Spleen (tissue), 11 donors: ENCODE results near the gene KRTAP10-2. TPM values are rescaled to one million over a fixed set of nuclear protein-coding genes. Genes with fewer than 3 reads are reported as not detected.

Experiments used
- DNase-seq: peaks from one replicate; pipeline ENCODE4 v3.0.0-alpha.2; 2020
- H3K27ac ChIP-seq, 8 donors: fragments of 200-600 bp; sonication (generic) in 7 of 8; 1 replicate in 4 of 8; 2 replicates in 4 of 8; pipeline versions ENCODE4 v1.5.0 to v1.8.0; 2016 to 2021; ENCODE audit warnings: inconsistent platforms in 4 of 8, mild to moderate bottlenecking in 4 of 8, moderate library complexity in 1 of 8
- H3K27me3 ChIP-seq, 7 donors: fragments of 200-600 bp; sonication (generic) in 6 of 7; replicated peaks in 1 of 7; 1 replicate in 4 of 7; 2 replicates in 3 of 7; pipeline versions ENCODE4 v1.5.0 to v1.8.0; 2016 to 2021; ENCODE audit warnings: inconsistent platforms in 3 of 7, mild to moderate bottlenecking in 1 of 7
- H3K36me3 ChIP-seq, 6 donors: fragments of 200-600 bp; sonication (generic) in 5 of 6; 1 replicate in 4 of 6; 2 replicates in 2 of 6; pipeline versions ENCODE4 v1.5.0 to v1.8.0; 2016 to 2021; ENCODE audit warnings: inconsistent platforms in 2 of 6
- H3K4me1 ChIP-seq, 6 donors: fragments of 200-600 bp; sonication (generic) in 5 of 6; 1 replicate in 3 of 6; 2 replicates in 3 of 6; pipeline versions ENCODE4 v1.5.0 to v1.8.0; 2016 to 2021; ENCODE audit warnings: inconsistent platforms in 3 of 6
- H3K4me3 ChIP-seq, 8 donors: fragments of 200-600 bp; sonication (generic) in 7 of 8; 1 replicate in 4 of 8; 2 replicates in 4 of 8; pipeline versions ENCODE4 v1.5.0 to v1.8.0; 2016 to 2021; ENCODE audit warnings: inconsistent platforms in 4 of 8, mild to moderate bottlenecking in 4 of 8, moderate library complexity in 2 of 8
- H3K9me3 ChIP-seq, 8 donors: fragments of 200-600 bp; sonication (generic) in 7 of 8; 1 replicate in 4 of 8; 2 replicates in 4 of 8; pipeline versions ENCODE4 v1.5.0 to v1.8.0; 2016 to 2021; ENCODE audit warnings: inconsistent platforms in 4 of 8
- POLR2A ChIP-seq, 3 donors: fragments of 450-650 bp; IDR thresholded peaks; one replicate each; pipeline ENCODE4 v1.5.1; 2017; ENCODE audit warnings: antibody characterized with exemption in 3 of 3, mild to moderate bottlenecking in 1 of 3
- POLR2AphosphoS5 ChIP-seq, 3 donors: sonication (generic); formaldehyde crosslinking; IDR thresholded peaks; one replicate each; pipeline ENCODE4 v1.5.1; 2017; ENCODE audit warnings: antibody characterized with exemption in 3 of 3
- WGBS, 5 donors: extraction: QIAGEN DNeasy Blood & Tissue Kit in 3 of 5; methylation state at CpG; one replicate each; pipeline versions ENCODE4 v1.1.5 to v1.1.7; 2013 to 2018; 5-methylcytosine and 5-hydroxymethylcytosine counted together
- intact Hi-C: fragments of 100-400 bp; cut with DNase I; formaldehyde crosslinking; loops from one replicate; pipeline ENCODE4 v1.15.0; 2023; ENCODE audit warnings: low total_unique reads
- polyA plus RNA-seq, 3 donors: library from polyadenylated mRNA; stranded (reverse); fragments of 200-250 nt; gene quantifications; one replicate each; pipeline ENCODE4 v1.2.1, GENCODE V29; 2013
- total RNA-seq, 7 donors: library from RNA; depleted of rRNA in 3 of 7; stranded (reverse); fragments of >200 nt in 3 of 7; fragmentation: NEBNext Ultra II Directional in 4 of 7; extraction: Animal tissue kit (Norgen Biotek cat#: 25700) in 4 of 7; gene quantifications; one replicate each; pipeline versions ENCODE4 v1.1.0 to v1.2.1, GENCODE V29; 2016 to 2021
- TF ChIP-seq, protein P1 (sequence below), 11 experiments: fragments of 200-600 bp in 7 of 11; fragments of 450-650 bp in 4 of 11; sonication (generic) in 4 of 11; IDR thresholded peaks in 8 of 11; conservative IDR thresholded peaks in 3 of 11; 1 replicate in 7 of 11; 2 replicates in 4 of 11; pipeline versions ENCODE4 v1.4.0 to v1.8.0; 2016 to 2021; ENCODE audit warnings: antibody characterized with exemption in 11 of 11, inconsistent platforms in 4 of 11, mild to moderate bottlenecking in 1 of 11
- donor health status: healthy with polysubstance abuse.
- donor health status: DM: no; HTN: no; CAD: no; lungs with moderate emphysema.
- donor health status: DM: no; HTN: no; CAD: no.
- donor health status: Bipolar disorder and iron deficiency.
- donor health status: healthy.
- donor health status: DM: no; HTN: no; CAD: no.
- donor health status: DM: yes; HTN: yes; CAD: no.

The KRTAP10-2 gene
- total and polyA plus RNA-seq, 10 donors = not detected

DNA sequence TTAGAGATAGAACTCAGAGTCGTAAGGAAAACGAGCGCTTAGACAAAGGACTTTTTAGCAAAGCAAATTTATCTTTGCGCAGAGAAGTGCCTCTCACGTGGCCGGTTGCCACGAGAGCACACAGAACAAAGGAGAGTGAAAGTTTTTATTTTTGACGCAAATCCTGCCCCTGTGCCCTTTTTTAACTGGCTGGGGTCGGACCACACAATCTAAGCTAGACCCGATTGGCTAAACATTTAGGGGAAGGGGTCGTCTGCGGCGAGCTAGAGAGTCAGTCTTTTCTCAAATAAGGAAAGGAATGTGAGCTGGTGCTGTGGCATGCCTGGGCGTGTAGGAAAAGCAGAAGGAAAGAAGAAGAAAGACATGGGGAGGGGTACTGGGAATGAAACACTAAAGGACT is 2.4 kb downstream of the KRTAP10-2 start:
- Histone ChIP-seq H3K27ac (no peak overlapping the region), H3K4me1 (peaks cover 0 to 13% (median 0%) of the 10 kb centered on the region in 6 donors), H3K4me3 (no peak overlapping the region), H3K27me3 (peaks cover 0 to 52% (median 0%) of the 10 kb centered on the region in 7 donors), H3K36me3 (no peaks in the 10 kb centered on the region), H3K9me3 (peaks cover 2 to 36% (median 29%) of the 10 kb centered on the region in 8 donors)
- no peak for DNase-seq
- intact Hi-C loops = no loop called here
- 57 to 75% (median 59%) methylated on average over 14 of the region's 14 CpGs for WGBS, 5 donors
- TF ChIP-seq POLR2A (IDR thresholded peaks at IDR 0.05) (no peak), POLR2AphosphoS5 (IDR thresholded peaks at IDR 0.05) (no peak)
- TF ChIP-seq, protein P1, sequence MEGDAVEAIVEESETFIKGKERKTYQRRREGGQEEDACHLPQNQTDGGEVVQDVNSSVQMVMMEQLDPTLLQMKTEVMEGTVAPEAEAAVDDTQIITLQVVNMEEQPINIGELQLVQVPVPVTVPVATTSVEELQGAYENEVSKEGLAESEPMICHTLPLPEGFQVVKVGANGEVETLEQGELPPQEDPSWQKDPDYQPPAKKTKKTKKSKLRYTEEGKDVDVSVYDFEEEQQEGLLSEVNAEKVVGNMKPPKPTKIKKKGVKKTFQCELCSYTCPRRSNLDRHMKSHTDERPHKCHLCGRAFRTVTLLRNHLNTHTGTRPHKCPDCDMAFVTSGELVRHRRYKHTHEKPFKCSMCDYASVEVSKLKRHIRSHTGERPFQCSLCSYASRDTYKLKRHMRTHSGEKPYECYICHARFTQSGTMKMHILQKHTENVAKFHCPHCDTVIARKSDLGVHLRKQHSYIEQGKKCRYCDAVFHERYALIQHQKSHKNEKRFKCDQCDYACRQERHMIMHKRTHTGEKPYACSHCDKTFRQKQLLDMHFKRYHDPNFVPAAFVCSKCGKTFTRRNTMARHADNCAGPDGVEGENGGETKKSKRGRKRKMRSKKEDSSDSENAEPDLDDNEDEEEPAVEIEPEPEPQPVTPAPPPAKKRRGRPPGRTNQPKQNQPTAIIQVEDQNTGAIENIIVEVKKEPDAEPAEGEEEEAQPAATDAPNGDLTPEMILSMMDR (IDR thresholded peaks at IDR 0.05 in 8 of 11, conservative IDR thresholded peaks at IDR 0.05 in 3 of 11) = no peak

DNA sequence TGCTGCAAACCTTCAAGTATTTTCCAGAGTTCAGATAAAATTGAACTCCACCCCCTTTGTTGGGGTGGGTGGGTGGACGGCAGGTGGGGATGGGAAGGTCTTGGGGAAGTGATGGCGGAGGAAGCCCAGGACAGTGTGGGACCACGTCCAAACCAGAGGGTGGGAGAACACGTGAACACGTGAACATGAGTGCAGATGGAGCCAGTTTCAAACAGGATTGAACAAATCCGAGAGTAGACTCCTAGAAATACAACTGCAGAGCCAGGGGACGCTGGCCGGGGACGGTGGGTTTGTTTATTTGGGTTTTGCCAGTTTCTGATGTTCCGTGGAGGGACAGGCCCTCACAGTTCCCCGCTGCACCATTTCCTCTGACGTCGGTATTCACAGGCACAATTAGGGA is 2.9 kb downstream of the KRTAP10-2 start:
- intact Hi-C loops = no loop called here
- peaks cover 0 to 13% (median 0%) of the 10 kb centered on the region in 6 donors for H3K4me1 ChIP-seq
- H3K4me3 ChIP-seq = peak overlapping the region in 1 of 8 donors; percentile 35
- H3K36me3 ChIP-seq = no peaks in the 10 kb centered on the region
- peaks cover 2 to 40% (median 33%) of the 10 kb centered on the region in 8 donors for H3K9me3 ChIP-seq
- TF ChIP-seq, protein P1 (IDR thresholded peaks at IDR 0.05 in 8 of 11, conservative IDR thresholded peaks at IDR 0.05 in 3 of 11) = no peak
- TF ChIP-seq POLR2A (IDR thresholded peaks at IDR 0.05) = no peak
- TF ChIP-seq POLR2AphosphoS5 (IDR thresholded peaks at IDR 0.05) = no peak
- peaks cover 0 to 52% (median 0%) of the 10 kb centered on the region in 7 donors for H3K27me3 ChIP-seq
- DNase-seq = no peak
- WGBS, 5 donors = 67 to 82% (median 76%) methylated on average over 13 of the region's 13 CpGs
- H3K27ac ChIP-seq = peak overlapping the region in 3 of 8 donors; percentile 62 to 68 (median 66)

DNA sequence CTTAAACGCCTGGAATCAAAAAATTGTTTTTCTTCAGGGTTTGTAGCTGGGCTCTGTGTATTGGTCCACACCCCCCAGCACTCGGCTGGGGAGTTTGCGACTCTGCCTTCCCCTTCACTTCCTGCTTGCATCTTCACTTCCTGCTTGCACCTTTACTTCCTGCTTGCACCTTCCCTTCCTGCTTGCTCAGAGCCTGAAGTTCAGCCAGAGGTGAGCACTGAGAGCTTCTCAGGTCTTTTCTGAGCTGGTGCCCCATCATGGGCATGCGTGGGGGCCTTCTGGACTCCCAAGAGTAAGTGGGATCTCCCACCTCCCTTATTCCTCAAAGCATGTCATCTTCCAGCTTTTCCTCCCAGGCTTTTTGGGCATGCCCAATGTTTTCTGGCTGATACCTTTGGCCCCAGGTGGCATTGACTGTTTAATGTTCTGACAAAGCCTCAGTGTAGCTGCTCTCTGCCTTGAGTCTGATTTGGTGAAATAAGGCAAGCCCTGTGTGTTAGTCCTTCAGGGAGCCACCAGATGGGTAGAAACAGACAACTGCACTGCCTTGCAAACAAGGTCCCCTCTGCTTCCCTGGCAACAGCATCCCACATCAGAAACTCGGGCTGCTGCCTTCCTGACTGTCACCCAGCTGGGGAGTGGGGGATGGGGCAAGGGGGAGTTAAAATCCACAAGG is 3.5 kb downstream of the KRTAP10-2 start:
- peaks cover 3 to 46% (median 39%) of the 10 kb centered on the region in 8 donors for H3K9me3 ChIP-seq
- H3K36me3 ChIP-seq = no peaks in the 10 kb centered on the region
- peaks cover 0 to 51% (median 0%) of the 10 kb centered on the region in 7 donors for H3K27me3 ChIP-seq
- DNase-seq = peak; percentile 58
- WGBS, 5 donors = 35 to 43% (median 39%) methylated on average over 5 of the region's 5 CpGs
- intact Hi-C loops = no loop called here
- H3K4me1 ChIP-seq = peaks cover 0 to 13% (median 0%) of the 10 kb centered on the region in 6 donors
- H3K4me3 ChIP-seq = peak overlapping the region in 1 of 8 donors; percentile 35
- H3K27ac ChIP-seq = peak overlapping the region in 6 of 8 donors; percentile 33 to 68 (median 60)
- no peak for TF ChIP-seq POLR2A (IDR thresholded peaks at IDR 0.05)
- TF ChIP-seq POLR2AphosphoS5 (IDR thresholded peaks at IDR 0.05) = peak in 1 of 3 donors; percentile 37

DNA sequence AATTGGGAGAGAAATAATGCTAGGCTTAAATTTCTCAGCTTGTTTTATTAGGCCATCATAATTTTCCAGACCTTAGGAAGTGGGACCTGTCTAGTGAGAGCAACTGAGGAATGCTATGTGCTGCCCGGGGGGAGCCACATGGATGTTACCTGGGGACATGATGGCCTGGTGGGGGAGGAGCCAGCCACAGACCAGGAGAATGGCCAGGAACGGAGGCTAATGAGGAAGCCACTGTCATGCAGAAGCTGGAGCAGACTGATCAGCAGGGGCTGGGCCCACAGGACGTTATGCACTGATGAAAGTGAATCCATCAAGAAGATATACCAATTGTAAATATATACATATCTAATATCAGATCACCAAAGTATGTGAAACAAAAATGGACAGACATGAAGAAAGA is 6.7 kb downstream of the KRTAP10-2 start:
- H3K4me3 ChIP-seq = no peak overlapping the region
- TF ChIP-seq POLR2AphosphoS5 (IDR thresholded peaks at IDR 0.05) (no peak), POLR2A (IDR thresholded peaks at IDR 0.05) (no peak)
- TF ChIP-seq, protein P1 (IDR thresholded peaks at IDR 0.05 in 8 of 11, conservative IDR thresholded peaks at IDR 0.05 in 3 of 11) = no peak
- H3K4me1 ChIP-seq = peaks cover 0 to 13% (median 0%) of the 10 kb centered on the region in 6 donors
- no peaks in the 10 kb centered on the region for H3K36me3 ChIP-seq
- H3K27ac ChIP-seq = no peak overlapping the region
- intact Hi-C loops = no loop called here
- DNase-seq = no peak
- H3K9me3 ChIP-seq = peaks cover 5 to 63% (median 48%) of the 10 kb centered on the region in 8 donors
- H3K27me3 ChIP-seq = peaks cover 0 to 29% (median 0%) of the 10 kb centered on the region in 7 donors
- WGBS, 5 donors = 70 to 82% (median 76%) methylated on average over 3 of the region's 3 CpGs
